IPS-18c (cell line): ENCODE measurements around the gene PREX1.
"Not testable (repeated sequence)": the region's sequence is repeated elsewhere in the genome, so short reads cannot be mapped to it uniquely, and the experiment has no call there.

Experiments
- H3K4me3 ChIP-seq: 2 replicates; pipeline ENCODE4 v1.7.0; 2013; ENCODE audit warnings: low read depth, mild to moderate bottlenecking, low read length, moderate library complexity; ENCODE audit not compliant: insufficient read depth
- H3K9me3 ChIP-seq: one replicate; pipeline ENCODE4 v1.6.1; 2013; ENCODE audit warnings: mild to moderate bottlenecking, low read length, moderate library complexity; ENCODE audit not compliant: control insufficient read depth, insufficient read depth

The PREX1 gene

GRCh38 chr20:48777005-48777404 is 50.8 kb downstream of the PREX1 start:
- Histone ChIP-seq H3K9me3 (peaks cover 8% of the 10 kb centered on the region), H3K4me3 (no peak overlapping the region)

- H3K4me3 ChIP-seq: no peak overlapping the region
Measured at GRCh38 chr20:48776306-48776705, 51.5 kb downstream of the PREX1 start.

GRCh38 chr20:48775545-48775944 is 52.3 kb downstream of the PREX1 start:
- H3K4me3 ChIP-seq, H3K9me3 ChIP-seq: not testable (repeated sequence)

More at GRCh38 chr20:48776306-48776705, 51.5 kb downstream of the PREX1 start:
- peaks cover 8% of the 10 kb centered on the region for H3K9me3 ChIP-seq

- Histone ChIP-seq H3K9me3 (peaks cover 8% of the 10 kb centered on the region), H3K4me3 (no peak overlapping the region)
Measured at GRCh38 chr20:48774696-48775095, 53.1 kb downstream of the PREX1 start.

GRCh38 chr20:48773837-48774418 is 53.9 kb downstream of the PREX1 start:
- Histone ChIP-seq H3K9me3 (peaks cover 8% of the 10 kb centered on the region), H3K4me3 (no peak overlapping the region)

- peaks cover 4% of the 10 kb centered on the region for H3K9me3 ChIP-seq
- H3K4me3 ChIP-seq: no peak overlapping the region
Measured at GRCh38 chr20:48772183-48772976, 55.4 kb downstream of the PREX1 start.

GRCh38 chr20:48771542-48771941 is 56.3 kb downstream of the PREX1 start:
- H3K9me3 ChIP-seq: peaks cover 4% of the 10 kb centered on the region
- H3K4me3 ChIP-seq: no peak overlapping the region

- H3K4me3 ChIP-seq: no peak overlapping the region
- H3K9me3 ChIP-seq: peaks cover 6% of the 10 kb centered on the region
Measured at GRCh38 chr20:48770700-48771442, 56.9 kb downstream of the PREX1 start.

- Histone ChIP-seq H3K9me3 (peaks cover 2% of the 10 kb centered on the region), H3K4me3 (no peak overlapping the region)
Measured at GRCh38 chr20:48769069-48769983, 58.5 kb downstream of the PREX1 start.

- Histone ChIP-seq H3K9me3 (peaks cover 6% of the 10 kb centered on the region), H3K4me3 (no peak overlapping the region)
Measured at GRCh38 chr20:48766961-48767960, 60.5 kb downstream of the PREX1 start.

GRCh38 chr20:48766205-48766604 is 61.6 kb downstream of the PREX1 start:
- Histone ChIP-seq H3K4me3 (no peak overlapping the region), H3K9me3 (peaks cover 6% of the 10 kb centered on the region)

GRCh38 chr20:48765359-48765758 is 62.4 kb downstream of the PREX1 start:
- H3K4me3 ChIP-seq: no peak overlapping the region
- H3K9me3 ChIP-seq: peaks cover 6% of the 10 kb centered on the region

GRCh38 chr20:48763216-48763914 is 64.4 kb downstream of the PREX1 start:
- H3K4me3 ChIP-seq: no peak overlapping the region
- H3K9me3 ChIP-seq: peaks cover 6% of the 10 kb centered on the region

GRCh38 chr20:48761874-48762273 is 65.9 kb downstream of the PREX1 start:
- peaks cover 6% of the 10 kb centered on the region for H3K9me3 ChIP-seq
- no peak overlapping the region for H3K4me3 ChIP-seq

- Histone ChIP-seq H3K9me3 (peaks cover 5% of the 10 kb centered on the region), H3K4me3 (no peak overlapping the region)
Measured at GRCh38 chr20:48761023-48761785, 66.6 kb downstream of the PREX1 start.
